GM18508 (cell line): ENCODE results near the gene CD177.
"Not testable (repeated sequence)": the region's sequence is repeated elsewhere in the genome, so short reads cannot be mapped to it uniquely, and the experiment has no call there.

Experiments used
- ATAC-seq: cut with Tn5 transposase; IDR thresholded peaks from one replicate; pipeline ENCODE4 v1.9.1; 2021; ENCODE audit warnings: moderate number of reproducible peaks; ENCODE audit not compliant: insufficient read depth, unreplicated experiment

Gene CD177

DNA sequence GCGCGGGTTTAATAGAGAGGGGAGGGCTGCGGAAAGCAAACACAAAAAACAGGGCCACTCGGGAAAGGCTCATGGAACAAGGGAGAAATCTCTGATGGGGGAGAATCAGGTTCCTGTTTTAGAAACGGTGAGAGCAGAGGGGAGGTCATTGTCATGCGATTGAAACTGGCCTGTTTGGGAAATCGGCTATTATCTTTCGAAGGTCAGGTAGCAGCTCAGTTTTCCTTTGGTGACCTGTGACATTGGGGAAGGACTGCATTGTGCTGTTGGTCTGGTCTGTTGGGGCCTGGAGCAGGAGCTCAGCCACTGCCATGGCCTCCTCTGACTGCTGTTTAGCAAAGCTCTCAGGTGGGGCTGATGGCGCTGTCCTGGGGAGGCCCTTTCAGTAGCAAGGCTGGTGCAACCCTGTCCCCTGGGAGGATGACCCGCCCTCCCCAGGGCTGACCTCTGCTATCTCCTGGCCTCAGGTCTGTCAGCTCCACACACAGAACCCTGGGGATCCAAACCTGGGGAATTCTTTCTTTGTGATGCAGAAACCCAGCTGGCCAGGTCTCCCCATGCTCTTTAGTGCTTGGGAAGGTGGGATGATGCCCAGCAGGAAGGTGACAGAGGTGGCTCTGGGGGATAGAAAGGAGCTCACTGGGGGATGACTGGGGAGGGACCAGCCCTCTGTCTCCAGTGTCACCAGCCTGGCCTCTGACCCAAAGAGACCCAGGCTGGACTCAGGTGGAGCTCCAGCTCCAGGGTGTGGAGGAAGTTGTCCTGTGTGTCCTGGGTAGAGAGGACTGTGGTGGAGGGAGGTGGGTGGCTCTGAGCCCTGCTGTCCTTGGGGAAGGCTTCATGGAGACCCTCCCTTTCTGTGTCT, 21.2 kb upstream of the CD177 start:
- ATAC-seq = no peak

DNA sequence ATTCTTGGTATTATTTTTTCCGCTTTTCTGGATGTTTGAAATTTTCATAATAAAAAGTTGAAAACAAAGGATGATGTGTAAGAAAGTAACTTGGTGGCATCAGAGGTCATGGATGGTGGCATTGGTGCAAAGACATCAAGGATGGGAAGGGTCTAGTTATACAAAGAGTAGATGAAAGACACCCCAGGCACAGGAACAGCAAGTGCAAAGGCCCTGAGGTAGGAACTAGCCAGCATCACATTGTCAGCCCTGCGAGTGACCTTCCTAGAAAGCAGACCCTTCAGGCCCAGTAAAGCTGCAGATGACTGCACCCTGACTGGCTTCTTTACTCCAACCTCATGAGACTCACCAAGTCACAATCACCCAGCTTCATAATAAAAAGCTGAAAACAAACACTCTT, 17.0 kb upstream of the CD177 start:
- ATAC-seq = not testable (repeated sequence)

DNA sequence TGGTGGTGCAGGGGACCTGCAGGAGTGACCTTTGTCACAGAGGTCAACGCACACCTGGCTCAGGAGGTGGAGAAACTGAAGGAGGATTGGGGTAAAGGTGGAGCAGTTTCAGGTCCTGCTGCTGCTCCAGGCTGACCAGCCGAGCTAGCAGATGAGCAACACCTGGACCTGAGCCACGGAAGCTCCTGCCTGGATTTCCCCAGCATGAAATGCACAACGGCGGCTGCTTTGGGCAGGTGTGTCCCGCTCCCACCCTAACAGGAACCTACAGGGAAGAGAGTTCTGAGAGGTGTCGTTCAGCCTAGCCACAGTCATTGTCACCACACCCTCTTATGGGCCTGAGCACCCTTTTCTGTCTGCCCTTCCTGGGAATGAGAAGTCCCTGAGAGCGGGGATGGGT, 15.7 kb upstream of the CD177 start:
- ATAC-seq = no peak

DNA sequence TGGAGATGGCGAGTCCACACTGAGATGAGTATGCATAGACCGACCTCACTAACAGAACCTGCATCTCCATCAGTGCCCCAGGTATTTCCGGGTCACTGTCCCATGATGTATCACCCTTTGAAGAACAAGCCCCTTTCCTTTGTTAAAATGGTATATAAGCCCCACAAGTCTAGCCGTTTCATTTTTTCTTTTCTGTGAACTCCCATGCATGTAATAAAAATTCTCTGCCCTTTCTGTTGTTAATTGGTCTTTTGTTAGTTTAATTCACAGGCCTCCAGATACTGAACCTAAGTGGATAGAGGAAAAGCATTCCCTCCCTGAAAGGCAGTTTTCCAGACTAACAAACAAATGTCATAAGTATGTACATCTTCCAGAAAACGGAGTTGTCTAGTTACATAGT, 15.0 kb upstream of the CD177 start:
- ATAC-seq = no peak

DNA sequence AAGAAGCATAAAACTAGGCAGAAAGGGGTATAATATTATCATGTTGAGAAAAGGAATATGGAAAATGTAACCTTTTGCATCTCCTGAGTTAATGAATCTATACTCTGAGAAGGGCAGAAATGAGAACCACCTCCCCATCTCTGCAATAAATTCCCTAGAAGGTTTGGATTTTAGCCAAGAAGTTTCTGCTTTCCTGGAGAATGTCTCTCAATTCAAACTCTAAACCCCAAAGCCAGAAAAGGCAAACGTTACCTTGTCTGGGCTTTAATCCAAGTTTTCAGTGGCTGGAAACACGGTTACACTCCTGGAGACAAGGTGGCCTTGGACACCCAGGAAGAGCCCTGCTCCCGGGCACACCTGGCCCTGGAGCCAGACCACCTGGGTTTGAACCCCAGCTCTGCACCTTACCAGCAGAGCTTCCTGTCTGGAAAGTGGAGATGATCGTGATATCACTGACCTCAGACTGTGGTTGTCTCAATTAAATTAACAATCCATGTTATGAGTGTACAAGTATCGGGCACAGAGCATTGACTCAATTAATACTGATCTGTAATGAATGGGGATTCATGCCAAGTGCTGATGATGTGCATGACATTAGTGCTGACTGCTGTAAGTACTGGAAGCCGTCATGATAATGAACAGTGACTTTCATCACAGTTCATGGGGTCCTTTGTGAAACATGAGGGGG, 14.1 kb upstream of the CD177 start:
- not testable (repeated sequence) for ATAC-seq

DNA sequence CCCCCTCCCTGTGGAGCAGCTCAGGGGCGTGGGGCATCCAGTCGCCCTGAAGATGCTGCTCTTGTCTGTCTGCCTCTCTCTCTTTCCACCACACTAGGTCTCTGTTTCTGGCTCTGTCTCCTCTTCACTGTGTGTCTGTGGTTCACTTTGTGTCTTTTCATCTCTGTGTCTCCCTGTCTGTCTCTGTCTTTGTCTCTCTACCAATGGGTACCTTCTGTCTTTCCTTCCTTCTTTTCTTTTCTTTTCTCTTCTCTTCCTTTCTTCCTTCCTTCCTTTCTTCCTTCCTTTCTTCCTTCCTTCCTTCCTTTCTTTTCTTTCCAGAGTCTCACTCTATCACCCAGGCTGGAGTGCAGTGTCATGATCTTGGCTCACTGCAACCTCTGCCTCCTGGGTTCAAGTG, 13.4 kb upstream of the CD177 start:
- ATAC-seq = not testable (repeated sequence)

DNA sequence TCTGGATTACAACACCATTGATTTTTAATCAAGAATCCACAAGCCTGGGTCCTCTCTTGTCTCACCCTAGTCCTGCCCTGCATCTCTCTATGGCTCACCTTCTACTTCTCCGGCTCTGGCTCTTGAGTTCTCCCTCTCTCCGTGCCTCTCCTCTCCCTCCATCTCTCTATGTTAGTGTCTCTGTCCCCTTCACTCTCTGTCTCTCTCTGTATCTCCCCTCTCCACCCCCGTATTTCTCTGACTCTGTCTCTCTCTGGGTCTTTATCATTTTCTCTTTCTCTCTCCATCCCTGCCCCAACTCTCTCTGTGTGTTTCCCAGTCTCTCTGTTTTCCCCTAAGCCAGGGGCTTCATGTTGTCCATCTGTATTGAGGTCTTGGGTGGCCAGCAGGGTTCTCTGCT, 12.4 kb upstream of the CD177 start:
- not testable (repeated sequence) for ATAC-seq

DNA sequence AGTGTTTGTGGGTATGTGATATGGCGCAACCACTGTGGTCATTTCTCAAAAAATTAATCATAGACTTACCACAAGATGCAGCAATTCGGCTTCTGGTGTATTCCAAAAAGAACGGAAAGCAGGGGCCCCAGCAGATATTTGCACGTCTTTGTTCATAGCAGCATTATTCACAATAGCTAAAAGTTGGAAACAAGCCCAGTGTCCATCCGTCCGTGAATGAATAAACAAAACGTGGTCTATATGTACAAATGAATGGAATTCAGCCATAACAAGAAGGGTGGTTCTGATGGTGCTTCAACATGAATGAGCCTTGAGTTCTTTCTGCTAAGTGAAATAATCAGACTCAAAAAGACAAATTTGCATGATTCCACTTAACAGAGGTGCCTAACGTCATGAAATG, 11.4 kb upstream of the CD177 start:
- not testable (repeated sequence) for ATAC-seq

DNA sequence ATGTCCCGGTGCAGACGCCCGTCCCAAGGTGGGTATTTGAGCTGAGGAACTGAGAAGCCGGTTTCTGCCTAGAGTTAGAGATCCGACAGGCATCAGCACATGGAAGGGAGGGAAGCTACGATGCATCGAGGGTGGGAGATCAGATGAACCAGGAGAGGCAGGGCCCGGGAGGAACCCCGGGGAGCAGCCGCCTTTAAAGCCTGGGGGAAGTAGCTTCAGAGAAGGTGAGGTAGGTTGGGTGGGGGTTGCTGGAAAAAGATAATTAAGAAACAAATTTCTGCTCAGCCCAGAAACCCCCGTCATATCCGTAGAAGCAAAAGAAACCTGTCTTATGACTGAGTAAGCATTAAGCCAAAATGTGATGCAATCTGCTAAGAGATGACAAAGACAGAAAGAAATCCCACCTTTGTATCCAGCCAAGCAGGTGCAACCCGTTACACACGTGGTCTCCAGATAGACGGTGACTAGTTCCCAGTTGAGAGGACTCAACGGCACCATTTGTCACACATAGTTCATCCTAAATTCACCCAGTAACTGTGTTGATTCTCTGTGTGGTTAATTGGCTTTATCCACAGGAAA, 9.1 kb upstream of the CD177 start:
- ATAC-seq = not testable (repeated sequence)

DNA sequence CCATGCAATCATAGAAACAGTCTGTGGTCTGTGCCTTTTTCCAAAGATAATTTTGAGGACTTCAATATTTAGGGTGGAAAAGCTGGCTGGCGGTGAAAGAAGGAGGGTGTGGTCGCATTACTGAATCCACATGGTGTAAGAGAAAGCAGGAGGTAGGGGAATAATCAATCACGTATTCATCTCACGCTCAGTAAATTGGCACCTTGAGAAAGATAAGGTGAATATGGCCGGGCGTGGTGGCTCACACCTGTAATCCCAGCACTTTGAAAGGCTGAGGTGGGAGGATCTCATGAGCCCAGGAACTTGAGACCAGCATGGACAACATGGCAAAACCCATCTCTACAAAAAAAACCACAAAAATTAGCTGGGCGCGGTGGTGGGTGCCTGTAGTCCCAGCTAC, 3.7 kb upstream of the CD177 start:
- not testable (repeated sequence) for ATAC-seq

DNA sequence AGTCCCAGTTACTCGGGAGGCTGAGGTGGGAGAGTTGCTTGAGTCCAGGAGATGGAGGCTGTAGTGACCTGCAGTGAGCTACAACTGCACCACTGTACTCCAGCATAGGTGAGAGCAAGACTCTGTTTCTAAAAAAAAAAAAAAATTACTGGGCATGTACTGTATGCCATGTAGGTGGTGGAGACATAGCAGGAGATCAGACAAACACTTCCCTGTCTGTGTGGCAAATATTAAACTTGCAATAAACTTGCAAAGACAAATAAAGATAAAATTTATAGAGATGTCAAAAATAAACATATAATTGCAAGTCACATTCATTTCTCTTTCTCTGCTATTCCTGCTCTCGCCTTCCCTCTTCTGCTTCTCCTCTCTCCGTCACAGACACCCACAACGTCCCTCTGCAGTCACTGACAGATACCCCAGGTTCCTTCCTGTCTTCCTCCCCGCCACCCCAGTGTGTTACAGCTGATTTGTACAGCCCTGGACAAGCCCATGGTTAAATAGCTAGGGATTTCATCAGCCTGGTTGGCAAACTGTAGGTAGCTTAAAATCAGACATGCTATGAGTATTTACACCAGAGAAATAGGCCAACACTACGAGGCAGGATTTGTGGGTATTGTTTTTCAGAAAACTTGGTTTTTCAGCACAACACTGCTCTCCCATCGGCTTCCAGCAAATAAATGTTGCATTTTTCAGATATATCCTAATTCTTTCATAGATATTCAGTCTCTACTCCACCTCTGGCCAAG, 1.3 kb upstream of the CD177 start:
- no peak for ATAC-seq

DNA sequence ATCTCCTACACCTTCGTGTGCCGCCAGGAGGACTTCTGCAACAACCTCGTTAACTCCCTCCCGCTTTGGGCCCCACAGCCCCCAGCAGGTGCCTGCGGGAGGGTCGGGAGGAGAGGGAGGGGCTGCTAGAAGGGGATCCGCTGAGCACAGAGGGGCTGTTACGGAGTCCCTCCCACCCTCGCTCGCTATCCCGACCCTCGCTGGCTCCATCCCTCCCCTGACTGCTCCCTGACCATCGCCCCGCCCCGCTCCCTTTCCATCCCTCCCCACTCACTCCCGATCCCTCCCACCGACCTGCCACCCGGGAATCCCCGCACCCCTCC, 780 bp downstream of the CD177 start:
- no peak for ATAC-seq

DNA sequence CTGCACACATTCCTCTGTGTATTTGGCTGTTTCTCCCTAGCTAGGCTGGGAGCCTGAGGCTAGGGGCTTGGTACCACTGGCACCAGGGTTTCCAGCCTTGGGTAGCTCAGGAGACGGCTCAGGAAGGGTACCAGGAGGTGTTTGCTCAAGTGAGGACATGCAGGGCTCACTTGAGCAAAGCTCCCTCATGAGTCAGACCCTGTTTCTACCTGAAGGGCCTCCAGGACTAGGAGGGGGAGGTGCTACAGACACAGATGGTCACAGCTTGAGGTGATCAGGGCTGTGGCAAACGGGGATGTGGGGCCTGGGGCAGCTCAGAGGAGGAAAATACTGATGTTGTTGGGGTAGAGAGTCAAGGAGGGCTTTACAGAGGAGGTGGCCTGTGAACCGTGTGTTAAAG, 3.3 kb downstream of the CD177 start:
- not testable (repeated sequence) for ATAC-seq

DNA sequence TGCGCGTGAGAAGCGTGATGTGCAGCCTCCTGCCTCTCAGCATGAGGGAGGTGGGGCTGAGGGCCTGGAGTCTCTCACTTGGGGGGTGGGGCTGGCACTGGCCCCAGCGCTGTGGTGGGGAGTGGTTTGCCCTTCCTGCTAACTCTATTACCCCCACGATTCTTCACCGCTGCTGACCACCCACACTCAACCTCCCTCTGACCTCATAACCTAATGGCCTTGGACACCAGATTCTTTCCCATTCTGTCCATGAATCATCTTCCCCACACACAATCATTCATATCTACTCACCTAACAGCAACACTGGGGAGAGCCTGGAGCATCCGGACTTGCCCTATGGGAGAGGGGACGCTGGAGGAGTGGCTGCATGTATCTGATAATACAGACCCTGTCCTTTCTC, 8.7 kb downstream of the CD177 start:
- ATAC-seq = no peak

DNA sequence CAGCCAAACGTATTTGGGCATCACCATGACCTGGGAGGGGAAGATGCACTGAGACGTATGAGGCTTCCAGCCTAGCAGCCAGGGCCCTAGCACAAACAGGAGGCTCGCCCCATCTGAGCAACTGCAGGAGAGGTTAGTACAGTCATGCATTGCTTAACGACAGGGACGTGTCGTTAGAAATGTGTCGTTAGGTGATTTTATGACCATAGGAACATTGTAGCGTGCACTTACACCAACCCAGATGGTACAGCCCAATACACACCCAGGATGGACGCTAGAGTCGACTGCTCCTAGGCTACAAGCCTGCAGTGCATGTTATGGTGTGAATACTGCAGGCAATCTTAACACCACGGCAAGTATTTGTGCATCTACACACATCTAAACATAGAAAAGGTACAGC, 9.3 kb downstream of the CD177 start:
- ATAC-seq = no peak

DNA sequence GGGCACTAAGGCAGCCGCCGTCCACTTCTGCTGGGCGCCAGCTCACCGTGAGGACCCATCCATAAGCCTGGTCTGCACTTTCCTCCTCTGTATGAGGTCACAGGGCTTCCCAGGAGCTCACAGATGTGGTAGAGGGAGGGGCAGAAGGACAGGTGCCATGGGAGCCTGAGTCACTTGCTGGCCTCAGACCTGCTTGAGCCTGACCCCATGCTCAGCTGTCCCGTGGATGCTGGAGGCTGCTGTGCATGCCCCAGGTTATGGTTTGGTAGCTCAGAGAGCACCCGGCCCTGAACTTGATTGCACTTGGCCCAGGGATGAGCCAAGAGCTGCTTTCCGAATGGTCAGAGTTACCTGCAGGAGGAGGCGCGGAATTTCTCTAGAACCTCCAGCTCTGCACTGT, 12.2 kb downstream of the CD177 start:
- ATAC-seq = not testable (repeated sequence)

DNA sequence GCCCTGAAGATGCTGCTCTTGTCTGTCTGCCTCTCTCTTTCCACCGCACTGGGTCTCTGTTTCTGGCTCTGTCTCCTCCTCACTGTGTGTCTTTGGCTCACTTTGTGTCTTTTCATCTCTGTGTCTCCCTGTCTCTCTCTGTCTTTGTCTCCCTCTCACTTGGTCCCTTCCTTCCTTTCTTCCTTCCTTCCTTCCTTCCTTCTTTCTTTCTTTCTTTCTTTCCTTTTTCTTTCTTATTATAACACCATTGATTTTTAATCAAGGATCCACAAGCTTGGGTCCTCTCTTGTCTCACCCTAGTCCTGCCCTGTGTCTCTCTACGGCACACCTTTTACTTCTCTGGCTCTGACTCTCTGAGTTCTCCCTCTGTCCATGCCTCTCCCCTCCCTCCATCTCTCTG, 14.3 kb downstream of the CD177 start:
- no peak for ATAC-seq

DNA sequence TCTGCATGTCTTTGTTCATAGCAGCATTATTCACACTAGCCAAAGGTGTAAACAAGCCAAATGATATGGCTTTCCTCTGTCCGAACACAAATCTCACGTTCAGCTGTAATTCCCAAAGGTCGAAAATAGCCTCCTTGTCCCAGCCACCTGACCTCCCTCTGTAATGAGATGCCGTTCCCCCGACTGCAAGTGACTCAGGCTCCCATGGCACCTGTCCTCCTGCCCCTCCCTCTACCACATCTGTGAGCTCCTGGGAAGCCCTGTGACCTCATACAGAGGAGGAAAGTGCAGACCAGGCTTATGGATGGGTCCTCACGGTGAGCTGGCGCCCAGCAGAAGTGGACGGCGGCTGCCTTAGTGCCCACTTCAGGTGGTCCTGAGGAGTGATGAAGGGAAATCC, 15.4 kb downstream of the CD177 start:
- not testable (repeated sequence) for ATAC-seq

DNA sequence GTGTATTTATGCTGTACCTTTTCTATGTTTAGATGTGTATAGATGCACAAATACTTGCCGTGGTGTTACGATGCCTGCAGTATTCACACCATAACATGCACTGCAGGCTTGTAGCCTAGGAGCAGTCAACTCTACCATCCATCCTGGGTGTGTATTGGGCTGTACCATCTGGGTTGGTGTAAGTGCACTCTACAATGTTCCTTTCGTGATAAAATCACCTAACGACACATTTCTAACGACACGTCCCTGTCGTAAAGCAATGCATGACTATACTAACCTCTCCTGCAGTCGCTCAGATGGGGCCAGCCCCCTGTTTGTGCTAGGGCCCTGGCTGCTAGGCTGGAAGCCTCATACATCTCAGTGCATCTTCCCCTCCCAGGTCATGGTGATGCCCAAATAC, 18.4 kb downstream of the CD177 start:
- no peak for ATAC-seq

DNA sequence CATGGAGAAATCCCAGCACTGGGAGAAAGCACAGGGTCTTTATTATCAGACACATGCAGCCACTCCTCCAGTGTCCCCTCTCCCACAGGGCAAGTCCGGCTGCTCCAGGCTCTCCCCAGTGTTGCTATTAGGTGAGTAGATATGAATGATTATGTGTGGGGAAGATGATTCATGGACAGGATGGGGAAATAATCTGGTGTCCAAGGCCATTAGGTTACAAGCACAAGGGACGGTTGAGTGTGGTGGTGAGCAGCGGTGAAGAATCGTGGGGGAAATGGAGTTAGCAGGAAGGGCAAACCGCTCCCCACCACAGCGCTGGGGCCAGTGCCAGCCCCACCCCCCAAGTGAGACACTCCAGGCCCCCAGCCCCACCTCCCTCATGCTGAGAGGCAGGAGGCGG, 19.0 kb downstream of the CD177 start:
- ATAC-seq = no peak

DNA sequence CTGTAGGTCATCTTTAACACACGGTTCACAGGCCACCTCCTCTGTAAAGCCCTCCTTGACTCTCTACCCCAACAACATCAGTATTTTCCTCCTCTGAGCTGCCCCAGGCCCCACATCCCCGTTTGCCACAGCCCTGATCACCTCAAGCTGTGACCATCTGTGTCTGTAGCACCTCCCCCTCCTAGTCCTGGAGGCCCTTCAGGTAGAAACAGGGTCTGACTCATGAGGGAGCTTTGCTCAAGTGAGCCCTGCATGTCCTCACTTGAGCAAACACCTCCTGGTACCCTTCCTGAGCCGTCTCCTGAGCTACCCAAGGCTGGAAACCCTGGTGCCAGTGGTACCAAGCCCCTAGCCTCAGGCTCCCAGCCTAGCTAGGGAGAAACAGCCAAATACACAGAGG, 24.1 kb downstream of the CD177 start:
- not testable (repeated sequence) for ATAC-seq
